IPS-11a (cell line): ENCODE measurements around the gene STUB1.

Source experiments
- H3K4me3 ChIP-seq: one replicate; pipeline ENCODE4 v1.5.1; 2013; ENCODE audit warnings: low read depth, low read length, control low read depth

The STUB1 gene

DNA sequence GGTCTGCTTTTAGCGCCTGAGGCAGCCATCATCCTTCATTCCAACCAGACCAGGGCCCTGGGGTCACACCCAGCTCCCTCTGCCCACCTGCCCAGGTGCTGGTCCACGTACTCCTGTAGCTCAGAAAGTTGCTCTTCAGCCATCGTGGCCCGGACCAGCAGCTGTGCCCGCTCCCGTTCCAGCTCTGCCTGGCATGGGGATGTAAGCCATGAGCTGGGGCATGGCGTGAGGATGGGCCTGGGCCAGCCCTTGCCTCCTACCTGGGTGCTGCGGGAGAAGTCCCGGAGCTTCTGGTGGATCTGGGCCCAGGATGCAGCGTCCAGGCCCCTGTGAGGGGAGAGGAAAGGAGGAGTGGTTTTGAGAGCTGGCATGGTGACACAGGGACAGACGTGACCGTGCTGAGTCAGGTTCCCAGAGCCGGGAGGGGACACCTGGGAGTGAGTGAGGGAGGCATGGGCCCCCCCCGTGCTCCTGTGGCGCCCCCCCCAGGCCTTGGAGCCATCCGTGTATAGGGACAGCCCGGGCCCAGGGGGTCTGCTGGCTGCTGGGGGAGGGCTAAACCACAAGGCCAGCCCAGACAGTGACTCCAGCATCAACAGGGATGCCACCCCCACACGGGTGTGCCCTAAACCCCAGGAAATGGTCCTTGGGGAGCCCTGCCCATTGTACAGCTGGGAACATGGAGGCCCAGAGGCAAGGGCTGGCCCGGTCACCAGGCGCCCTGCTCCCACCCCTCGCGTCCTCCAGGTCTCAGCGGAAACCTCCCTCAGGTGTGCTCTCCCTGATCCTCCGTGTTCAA is 42.8 kb downstream of the STUB1 start:
- H3K4me3 ChIP-seq = no peak overlapping the region

DNA sequence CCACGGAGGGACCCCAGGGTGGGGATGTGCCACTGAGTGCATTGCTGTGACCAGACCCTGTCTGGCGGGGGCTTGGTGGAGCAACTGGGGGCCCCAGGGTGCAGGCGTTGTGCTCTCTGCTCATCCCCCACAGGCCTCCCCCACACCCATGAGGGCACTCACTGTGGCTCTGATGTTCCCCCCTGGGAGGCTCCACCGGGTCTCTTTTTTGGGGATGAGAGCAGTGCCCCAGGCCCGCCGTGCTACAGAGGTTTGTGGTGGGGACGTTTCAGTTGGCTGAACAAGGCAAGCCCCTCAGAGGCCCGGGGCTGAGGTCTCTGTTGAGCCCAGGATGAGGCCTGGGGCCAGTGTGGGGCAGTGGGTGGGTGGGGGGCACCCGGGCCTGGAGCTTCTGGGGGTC is 43.5 kb downstream of the STUB1 start:
- H3K4me3 ChIP-seq = no peak overlapping the region

DNA sequence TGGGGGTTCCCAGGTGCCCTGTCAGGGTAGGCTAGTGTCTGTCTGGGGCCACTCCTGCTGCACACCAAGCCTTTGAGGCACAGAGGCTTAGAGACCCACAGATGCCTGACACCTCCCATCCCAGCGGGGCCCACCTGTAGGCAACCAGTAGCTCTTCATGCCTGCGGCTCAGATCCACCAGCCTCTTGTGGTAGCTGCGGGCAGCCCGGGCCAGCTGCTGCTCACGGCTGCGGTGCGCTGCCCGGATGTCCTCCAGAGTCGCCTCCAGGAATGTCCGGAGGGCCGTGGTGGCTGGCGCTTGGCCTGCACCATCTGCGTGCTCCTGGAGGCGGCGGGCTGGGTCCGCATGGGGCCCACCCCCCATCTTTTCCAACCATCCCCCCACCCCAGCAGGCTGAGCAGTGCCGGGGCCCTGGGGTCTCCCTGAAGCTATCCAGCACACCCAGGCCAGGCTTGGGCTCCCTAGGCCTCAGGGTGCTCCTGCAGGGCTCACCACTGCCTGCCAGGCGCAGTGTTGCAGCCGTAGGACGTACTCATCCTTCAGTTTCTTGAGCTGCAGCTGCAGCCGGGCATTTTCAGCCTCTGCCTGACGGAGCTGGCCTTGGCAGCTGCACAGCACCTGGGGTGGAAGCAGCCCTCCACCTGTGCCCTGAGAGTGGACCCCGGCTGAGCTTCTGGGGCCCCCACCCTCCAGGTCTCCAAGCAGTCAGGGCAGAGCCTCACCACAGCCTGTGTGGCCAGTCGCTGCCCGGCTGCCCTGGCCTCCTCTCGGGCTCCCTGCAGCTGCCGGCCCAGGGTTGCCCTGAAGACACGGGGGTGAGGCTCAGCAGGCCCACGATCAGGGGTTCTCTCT is 44.2 kb downstream of the STUB1 start:
- H3K4me3 ChIP-seq = no peak overlapping the region

DNA sequence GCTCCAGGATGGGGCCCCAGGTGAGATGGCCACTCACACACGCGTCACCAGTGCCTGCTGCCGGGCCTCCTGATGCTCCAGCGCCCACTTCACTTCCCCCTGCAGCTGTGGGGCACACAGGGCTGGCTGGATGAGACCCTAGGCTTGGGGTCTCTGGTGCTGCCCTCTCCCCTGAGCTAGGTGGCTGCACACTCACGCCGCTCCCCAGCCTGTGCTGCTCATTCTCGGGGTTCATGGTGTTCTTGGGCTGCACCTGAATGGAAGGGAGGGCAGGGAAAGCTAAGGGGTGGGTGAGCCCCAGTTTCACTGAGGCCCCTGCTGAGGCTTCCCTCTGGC is 44.8 kb downstream of the STUB1 start:
- no peak overlapping the region for H3K4me3 ChIP-seq

DNA sequence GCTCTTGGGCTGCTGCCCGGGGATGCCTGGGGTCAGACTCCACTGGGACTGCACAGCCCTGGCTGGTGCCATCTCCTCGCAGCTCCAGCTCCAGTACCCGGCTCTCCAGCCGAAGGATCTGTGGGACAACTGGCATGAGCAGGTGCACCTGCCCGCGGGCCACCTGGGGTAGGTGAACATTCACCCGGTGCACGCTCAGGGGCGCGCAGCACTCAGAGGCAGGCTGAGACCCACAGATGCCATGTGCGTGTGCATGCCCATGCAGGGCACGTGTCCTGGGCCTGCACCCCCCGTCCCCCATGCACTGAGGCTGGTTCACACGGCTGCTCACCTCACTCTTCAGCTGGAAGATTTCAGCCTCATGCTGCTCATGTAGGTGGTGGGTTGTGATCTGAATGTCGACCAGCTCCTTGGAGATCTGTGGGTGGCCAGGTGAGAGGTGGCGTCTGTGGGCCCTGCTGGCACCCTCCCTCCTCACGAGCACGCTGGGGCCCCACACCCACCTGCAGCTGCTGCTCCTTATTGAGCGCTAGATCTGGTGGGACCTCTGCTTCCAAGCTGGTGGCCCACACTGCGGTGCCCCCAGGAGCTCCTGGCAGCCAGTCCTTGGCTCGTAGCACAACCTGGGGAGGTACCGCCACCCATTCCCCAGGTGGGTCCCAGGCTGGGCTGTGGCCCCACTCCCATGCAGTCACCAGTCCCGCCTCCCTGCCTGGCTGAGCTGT is 45.4 kb downstream of the STUB1 start:
- no peak overlapping the region for H3K4me3 ChIP-seq

DNA sequence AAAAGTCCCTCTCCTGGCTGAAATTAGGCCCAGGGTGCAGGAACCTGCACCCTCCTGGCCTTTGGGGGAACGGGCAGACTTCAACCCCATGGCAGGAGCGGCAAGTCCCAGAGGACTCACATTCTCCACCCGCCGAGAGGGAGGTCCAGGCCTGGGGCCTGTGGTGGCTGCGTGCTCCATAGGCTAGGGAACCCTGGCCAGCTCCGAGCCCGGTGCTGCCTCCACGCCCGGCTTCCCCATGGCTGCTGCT is 45.9 kb downstream of the STUB1 start:
- H3K4me3 ChIP-seq = peak overlapping the region; percentile 31

DNA sequence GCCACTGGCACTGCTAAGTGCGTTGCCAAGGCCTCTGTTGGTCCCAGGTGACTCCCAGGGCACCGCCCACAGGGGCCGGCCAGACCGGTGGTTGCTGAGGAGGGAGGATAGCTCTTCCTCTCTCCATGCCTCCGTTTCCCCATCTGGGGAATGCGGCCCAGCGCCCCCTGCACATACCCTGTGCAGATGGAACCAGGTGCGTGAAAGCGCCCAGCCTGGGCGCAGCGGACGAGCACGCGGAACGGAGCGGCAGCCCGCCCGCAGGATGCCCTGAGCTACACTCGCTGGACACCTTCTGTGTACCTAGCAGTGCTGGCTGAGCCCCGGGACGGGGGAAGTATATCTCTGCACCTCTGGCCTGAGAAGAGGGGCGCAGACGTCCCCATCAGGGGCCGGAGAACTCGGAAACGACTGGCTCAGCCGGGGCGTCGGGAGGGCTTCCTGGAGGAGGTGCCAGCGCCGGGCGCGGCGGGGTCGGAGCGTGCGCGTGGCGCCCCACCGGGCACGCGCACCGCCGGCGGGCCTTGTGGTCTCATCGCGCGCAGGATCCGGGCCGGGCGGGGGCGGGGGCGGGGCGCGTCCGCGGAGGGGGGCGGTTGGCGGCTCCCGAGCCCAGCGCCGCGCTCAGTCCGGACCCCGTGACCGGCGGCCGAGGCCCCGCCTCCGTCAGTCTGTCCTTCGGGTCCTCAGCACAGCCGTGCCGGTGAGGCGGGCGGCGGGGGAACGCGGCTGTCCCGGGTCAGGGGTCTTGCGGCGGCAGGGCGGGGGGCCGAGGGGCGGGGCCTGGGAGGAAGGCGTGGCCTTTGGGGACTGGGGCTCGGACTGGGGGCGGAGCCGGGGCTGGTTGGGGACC is 46.5 kb downstream of the STUB1 start, which contains the start of the genes CCDC78 and HAGHL:
TSS of gene CCDC78 (minus strand) at position 6 of the 853 bp plus-strand sequence. CDS start 76 bp downstream, outside the sequence.
TSS of gene HAGHL (plus strand) at position 669 of the 853 bp plus-strand sequence. CDS start 404 bp downstream, outside the sequence.
- peak within 1 kb of the TSS; percentile 50 for H3K4me3 ChIP-seq

DNA sequence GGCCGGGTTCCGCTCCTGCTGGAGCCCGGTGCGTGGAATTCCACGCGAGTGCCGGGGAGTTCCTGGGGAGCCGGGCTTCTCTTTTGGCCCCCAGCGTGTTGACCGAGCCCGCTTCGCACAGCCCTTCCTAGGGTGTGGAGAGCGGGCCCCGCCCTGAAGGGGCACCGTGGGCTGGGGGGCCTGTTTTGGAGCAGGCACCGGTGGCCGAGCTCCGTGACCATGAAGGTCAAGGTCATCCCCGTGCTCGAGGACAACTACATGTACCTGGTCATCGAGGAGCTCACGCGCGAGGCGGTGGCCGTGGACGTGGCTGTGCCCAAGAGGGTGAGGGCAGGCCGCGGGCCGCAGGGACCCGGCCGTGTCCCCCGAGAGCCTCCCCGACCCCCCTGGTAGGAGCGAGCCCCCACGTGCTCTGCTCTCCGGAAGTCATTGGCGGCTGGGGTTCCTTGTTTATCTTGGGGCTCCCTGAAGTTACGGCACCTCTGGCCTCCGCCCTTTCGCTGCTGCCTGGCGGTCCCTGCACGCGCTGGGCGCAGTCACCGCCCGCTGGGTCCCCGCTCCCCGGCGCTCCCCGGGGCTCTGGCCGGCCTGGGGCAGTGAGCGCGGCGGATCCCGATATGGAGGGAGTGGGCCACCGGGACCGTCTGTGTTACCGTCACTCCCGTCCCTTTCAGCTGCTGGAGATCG is 47.2 kb downstream of the STUB1 start:
- H3K4me3 ChIP-seq = peak overlapping the region; percentile 50

DNA sequence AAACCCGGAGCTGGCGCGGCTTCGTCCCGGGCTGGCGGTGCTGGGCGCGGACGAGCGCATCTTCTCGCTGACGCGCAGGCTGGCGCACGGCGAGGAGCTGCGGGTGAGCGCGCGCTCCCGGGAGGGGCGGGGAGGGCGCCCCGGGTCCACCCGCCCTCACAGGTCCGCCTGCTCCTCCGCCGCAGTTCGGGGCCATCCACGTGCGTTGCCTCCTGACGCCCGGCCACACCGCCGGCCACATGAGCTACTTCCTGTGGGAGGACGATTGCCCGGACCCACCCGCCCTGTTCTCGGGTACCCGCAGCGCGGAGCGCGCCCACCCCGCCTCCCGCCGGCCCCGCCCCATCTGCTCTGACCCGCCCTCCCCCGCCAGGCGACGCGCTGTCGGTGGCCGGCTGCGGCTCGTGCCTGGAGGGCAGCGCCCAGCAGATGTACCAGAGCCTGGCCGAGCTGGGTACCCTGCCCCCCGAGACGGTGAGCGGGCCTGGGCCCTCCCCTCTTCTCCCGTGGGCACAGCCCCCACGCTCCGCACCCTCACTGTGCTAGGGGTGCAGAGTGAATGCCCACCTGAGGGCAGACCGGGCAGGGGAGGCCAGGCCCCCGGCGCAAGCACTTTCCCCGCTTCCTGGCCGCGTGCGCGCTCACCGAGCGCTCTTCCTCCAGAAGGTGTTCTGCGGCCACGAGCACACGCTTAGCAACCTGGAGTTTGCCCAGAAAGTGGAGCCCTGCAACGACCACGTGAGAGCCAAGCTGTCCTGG is 48.1 kb downstream of the STUB1 start:
- peak overlapping the region; percentile 45 for H3K4me3 ChIP-seq

DNA sequence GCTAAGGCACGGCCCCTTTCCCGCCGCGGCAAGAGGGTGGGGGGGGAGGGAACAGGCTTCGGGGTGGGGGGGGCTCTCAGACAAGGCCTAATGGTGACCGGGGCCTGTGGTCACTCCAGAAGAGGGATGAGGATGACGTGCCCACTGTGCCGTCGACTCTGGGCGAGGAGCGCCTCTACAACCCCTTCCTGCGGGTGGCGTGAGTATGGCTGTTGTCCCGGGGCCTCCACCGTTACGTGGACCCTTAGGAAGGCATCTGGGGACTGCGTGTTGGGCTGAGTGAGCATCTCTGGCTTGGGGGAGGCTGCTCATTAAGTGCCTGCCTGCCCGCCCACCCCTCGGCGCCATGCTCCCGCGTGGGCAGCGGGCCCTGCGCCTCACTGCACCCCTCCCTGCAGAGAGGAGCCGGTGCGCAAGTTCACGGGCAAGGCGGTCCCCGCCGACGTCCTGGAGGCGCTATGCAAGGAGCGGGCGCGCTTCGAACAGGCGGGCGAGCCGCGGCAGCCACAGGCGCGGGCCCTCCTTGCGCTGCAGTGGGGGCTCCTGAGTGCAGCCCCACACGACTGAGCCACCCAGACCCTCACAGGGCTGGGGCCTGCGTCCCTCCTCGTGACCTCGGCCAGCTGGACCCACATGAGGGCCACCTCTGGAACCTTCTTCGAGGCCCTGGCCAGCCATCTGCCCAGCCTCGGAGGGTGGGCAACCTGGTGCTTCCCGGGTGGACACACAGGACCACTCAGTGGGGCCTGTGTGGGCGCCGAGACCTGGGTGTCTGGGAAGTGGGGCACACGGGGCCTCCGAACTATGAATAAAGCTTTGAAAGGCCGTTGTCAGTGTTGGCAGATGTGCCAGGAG is 48.9 kb downstream of the STUB1 start:
- H3K4me3 ChIP-seq = peak overlapping the region; percentile 45

DNA sequence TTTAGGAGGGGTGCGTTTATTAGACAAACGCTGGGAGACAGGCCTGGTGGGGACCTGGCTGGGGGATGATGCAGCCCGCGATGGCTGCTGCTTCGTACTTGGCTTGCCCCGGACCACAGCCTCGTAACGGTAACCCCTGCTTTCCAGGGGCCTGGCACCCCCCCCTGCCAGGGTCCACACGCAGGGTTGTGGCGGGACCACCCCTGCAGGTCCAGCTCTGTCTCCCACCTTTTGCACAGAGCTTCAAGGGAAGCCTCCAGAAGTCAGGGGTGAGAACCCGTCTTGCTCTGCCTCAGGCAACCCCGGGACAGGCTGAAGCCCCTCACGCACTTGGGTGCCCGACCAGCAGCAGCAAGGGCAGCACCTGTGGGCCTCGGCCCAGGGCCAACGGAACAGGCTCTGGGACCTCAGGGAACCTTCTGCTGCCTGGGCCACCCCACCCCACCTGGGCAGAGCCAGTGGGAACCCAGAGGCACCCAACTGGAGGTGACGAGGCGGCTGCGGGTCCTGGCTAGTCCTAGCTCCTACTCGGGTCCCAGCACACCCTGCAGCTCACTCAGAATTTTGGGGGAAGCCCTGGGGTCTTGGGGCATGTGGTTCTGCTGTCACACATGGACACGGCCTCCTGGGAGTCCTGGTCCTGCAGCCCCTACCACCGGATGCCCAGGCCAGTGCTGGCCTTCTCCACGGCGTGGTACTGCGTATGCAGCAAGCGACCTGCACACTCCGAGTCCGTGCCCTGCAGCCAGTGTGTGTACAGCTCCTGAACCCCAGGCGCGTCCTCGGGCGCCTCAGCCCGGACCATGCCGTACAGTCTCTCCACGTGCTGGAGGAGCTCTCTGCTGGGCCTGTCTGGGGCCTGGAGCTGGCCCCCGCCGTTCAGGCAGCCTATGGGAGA is 49.8 kb downstream of the STUB1 start:
- H3K4me3 ChIP-seq = no peak overlapping the region

DNA sequence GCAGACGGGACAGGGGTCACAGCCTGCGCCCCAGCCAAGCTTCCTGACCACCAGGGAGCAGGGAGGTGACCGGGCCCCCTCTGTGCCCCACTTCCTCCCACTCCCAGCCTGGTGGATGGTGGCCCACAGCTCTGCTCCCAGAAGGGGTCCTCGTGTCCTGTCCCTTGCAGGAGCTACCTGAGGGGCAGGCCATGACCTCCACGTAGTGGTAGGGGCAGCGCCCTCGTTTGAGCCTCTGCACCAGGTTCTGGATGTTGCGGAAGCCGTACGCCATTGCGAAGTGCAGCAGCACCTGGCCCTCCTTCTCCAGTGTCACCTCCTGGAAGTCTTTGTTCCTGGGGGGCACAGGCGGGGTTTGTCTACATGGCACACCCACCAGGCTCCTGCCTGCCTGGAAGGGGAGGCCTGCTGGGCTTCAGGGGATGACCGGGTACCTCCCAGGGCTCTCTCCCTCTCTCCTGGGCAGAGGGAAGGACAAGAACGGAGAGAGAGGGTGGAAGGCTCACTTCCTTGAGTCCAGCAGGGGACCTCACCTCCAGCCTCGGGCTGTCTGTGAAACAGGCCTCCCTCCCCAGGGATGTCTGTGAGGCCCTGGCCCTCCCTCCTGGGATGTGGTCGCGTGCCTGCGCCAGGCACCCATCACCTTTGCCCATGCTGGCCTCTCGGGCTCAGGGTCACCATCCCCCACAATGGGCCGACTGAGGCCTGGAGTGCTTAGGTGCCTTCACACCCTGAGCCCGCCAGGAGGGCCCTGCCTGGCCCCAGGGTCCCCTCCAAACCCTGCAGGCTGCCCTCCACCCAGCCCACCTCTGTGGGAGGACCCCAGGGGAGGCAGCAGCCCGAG is 50.7 kb downstream of the STUB1 start:
- no peak overlapping the region for H3K4me3 ChIP-seq

DNA sequence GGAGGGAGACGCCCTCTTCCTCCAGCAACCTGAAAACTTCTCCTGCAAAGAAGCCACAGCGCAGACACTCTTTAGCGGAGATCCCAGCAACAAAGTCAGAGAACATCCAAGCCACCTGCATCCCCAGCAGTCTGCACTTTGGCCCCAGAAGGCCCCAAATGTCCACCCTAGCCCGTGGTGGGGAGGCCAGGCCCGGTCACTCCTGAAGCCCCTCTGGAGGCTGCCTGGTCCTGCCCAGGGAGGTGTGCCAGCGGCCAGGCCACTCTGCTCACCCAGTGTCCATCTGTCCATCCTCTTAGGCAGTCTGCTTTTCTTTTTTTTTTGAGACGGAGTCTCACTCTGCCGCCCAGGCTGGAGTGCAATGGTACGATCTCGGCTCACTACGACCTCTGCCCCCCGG is 52.1 kb downstream of the STUB1 start:
- no peak overlapping the region for H3K4me3 ChIP-seq
